KOPT-K1 (cell line): Measurements from ENCODE around the gene TFE3.
A peak's percentile ranks its signal among the peaks of the same experiment; 100 is the strongest.

Experiments
- H3K27ac ChIP-seq: fragments of 200-600 bp; sonication (generic); 2 replicates; pipeline ENCODE4 v1.5.1; 2016; ENCODE audit warnings: antibody characterized with exemption, mild to moderate bottlenecking, low read depth, low read length; ENCODE audit not compliant: poor library complexity, severe bottlenecking
- H3K36me3 ChIP-seq: fragments of 200-600 bp; sonication (generic); 2 replicates; pipeline ENCODE4 v1.5.1; 2017; ENCODE audit warnings: antibody characterized with exemption, mild to moderate bottlenecking, low read length, moderate library complexity; ENCODE audit not compliant: insufficient read depth
- H3K9me3 ChIP-seq: fragments of 200-600 bp; sonication (generic); 2 replicates; pipeline ENCODE4 v1.5.1; 2017; ENCODE audit warnings: antibody characterized with exemption, low read length, mild to moderate bottlenecking; ENCODE audit not compliant: insufficient read depth, poor library complexity, severe bottlenecking

The TFE3 gene

GRCh38 chrX:49043987-49044281 lies 777 bp upstream of the TFE3 start:
- no peak overlapping the region for H3K27ac ChIP-seq
- H3K9me3 ChIP-seq = no peaks in the 10 kb centered on the region

GRCh38 chrX:49042581-49043219 lies 457 bp downstream of the TFE3 start:
- H3K9me3 ChIP-seq = no peaks in the 10 kb centered on the region

More at GRCh38 chrX:49043987-49044281, 777 bp upstream of the TFE3 start:
- H3K36me3 ChIP-seq = peaks cover 5% of the 10 kb centered on the region; the same call in 1 of the 2 replicates

GRCh38 chrX:49041744-49042580 lies 1.2 kb downstream of the TFE3 start:
- Histone ChIP-seq H3K27ac (no peak overlapping the region), H3K36me3 (peaks cover 13% of the 10 kb centered on the region; the same call in 1 of the 2 replicates), H3K9me3 (no peaks in the 10 kb centered on the region)

More at GRCh38 chrX:49042581-49043219, 457 bp downstream of the TFE3 start:
- Histone ChIP-seq H3K36me3 (peaks cover 11% of the 10 kb centered on the region; the same call in 1 of the 2 replicates), H3K27ac (peak overlapping the region; percentile 72)

- Histone ChIP-seq H3K27ac (peak overlapping the region; percentile 45), H3K9me3 (no peaks in the 10 kb centered on the region), H3K36me3 (peaks cover 13% of the 10 kb centered on the region; the same call in 1 of the 2 replicates)
Observed at GRCh38 chrX:49040376-49040955, 2.7 kb downstream of the TFE3 start.

GRCh38 chrX:49039598-49040375 lies 3.4 kb downstream of the TFE3 start:
- Histone ChIP-seq H3K27ac (peak overlapping the region; percentile 45), H3K9me3 (no peaks in the 10 kb centered on the region), H3K36me3 (peaks cover 13% of the 10 kb centered on the region; the same call in 1 of the 2 replicates)

GRCh38 chrX:49037883-49038475 lies 5.2 kb downstream of the TFE3 start:
- peaks cover 28% of the 10 kb centered on the region; the same call in 1 of the 2 replicates for H3K36me3 ChIP-seq
- no peak overlapping the region for H3K27ac ChIP-seq
- H3K9me3 ChIP-seq = no peaks in the 10 kb centered on the region

- Histone ChIP-seq H3K36me3 (peaks cover 15% of the 10 kb centered on the region; the same call in 1 of the 2 replicates), H3K27ac (no peak overlapping the region), H3K9me3 (no peaks in the 10 kb centered on the region)
Observed at GRCh38 chrX:49030283-49030682, 12.9 kb downstream of the TFE3 start.

- H3K36me3 ChIP-seq = peaks cover 15% of the 10 kb centered on the region; the same call in 1 of the 2 replicates
- H3K27ac ChIP-seq = no peak overlapping the region
Observed at GRCh38 chrX:49029876-49030275, 13.3 kb downstream of the TFE3 start.

GRCh38 chrX:49019599-49020249 lies 23.4 kb downstream of the TFE3 start:
- Histone ChIP-seq H3K27ac (no peak overlapping the region), H3K9me3 (no peaks in the 10 kb centered on the region), H3K36me3 (no peaks in the 10 kb centered on the region)

More at GRCh38 chrX:49029876-49030275, 13.3 kb downstream of the TFE3 start:
- H3K9me3 ChIP-seq = no peaks in the 10 kb centered on the region

- Histone ChIP-seq H3K36me3 (no peaks in the 10 kb centered on the region), H3K9me3 (no peaks in the 10 kb centered on the region), H3K27ac (no peak overlapping the region)
Observed at GRCh38 chrX:49019050-49019449, 24.1 kb downstream of the TFE3 start.

- Histone ChIP-seq H3K27ac (no peak overlapping the region), H3K36me3 (peaks cover 13% of the 10 kb centered on the region; the same call in 1 of the 2 replicates), H3K9me3 (no peaks in the 10 kb centered on the region)
Observed at GRCh38 chrX:49003696-49004095, 39.5 kb downstream of the TFE3 start.

GRCh38 chrX:49002091-49002935 lies 40.8 kb downstream of the TFE3 start, which contains the start of gene GRIPAP1:
GRIPAP1 (minus strand) TSS chrX:49002264; CDS start chrX:49002229, 35 bp downstream.
- no peaks in the 10 kb centered on the region for H3K9me3 ChIP-seq
- H3K27ac ChIP-seq = peak within 1 kb of the TSS; percentile 91
- peaks cover 27% of the 10 kb centered on the region for H3K36me3 ChIP-seq

- peak overlapping the region; percentile 91 for H3K27ac ChIP-seq
- H3K36me3 ChIP-seq = peaks cover 34% of the 10 kb centered on the region
- no peaks in the 10 kb centered on the region for H3K9me3 ChIP-seq
Observed at GRCh38 chrX:49001521-49002090, 41.6 kb downstream of the TFE3 start.
